ENCODE data around the gene ABCB8.

DNA sequence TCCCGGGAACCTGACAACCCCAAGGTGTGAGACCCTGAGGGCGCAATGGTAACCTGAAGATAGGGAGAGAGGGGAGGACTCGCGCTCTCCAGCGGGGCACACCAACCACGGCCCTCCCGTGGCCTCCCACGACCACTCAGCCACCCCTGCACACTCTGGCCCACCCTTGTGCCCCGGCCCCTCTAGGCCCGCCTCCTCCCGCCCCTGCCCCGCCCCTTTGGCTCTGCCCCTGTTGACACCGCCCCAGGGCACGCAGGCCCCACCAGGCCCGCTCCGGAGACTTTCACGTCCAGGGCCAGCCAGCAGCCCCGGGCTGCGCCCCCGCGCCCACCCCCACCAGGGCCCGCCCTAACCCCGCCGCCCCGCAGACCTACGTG is 14.9 kb upstream of the ABCB8 start:
- TF ChIP-seq, protein P1, sequence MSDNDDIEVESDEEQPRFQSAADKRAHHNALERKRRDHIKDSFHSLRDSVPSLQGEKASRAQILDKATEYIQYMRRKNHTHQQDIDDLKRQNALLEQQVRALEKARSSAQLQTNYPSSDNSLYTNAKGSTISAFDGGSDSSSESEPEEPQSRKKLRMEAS (IDR thresholded peaks at IDR 0.05; ENCODE audit: low read depth): no peak
- TF ChIP-seq, protein P2, sequence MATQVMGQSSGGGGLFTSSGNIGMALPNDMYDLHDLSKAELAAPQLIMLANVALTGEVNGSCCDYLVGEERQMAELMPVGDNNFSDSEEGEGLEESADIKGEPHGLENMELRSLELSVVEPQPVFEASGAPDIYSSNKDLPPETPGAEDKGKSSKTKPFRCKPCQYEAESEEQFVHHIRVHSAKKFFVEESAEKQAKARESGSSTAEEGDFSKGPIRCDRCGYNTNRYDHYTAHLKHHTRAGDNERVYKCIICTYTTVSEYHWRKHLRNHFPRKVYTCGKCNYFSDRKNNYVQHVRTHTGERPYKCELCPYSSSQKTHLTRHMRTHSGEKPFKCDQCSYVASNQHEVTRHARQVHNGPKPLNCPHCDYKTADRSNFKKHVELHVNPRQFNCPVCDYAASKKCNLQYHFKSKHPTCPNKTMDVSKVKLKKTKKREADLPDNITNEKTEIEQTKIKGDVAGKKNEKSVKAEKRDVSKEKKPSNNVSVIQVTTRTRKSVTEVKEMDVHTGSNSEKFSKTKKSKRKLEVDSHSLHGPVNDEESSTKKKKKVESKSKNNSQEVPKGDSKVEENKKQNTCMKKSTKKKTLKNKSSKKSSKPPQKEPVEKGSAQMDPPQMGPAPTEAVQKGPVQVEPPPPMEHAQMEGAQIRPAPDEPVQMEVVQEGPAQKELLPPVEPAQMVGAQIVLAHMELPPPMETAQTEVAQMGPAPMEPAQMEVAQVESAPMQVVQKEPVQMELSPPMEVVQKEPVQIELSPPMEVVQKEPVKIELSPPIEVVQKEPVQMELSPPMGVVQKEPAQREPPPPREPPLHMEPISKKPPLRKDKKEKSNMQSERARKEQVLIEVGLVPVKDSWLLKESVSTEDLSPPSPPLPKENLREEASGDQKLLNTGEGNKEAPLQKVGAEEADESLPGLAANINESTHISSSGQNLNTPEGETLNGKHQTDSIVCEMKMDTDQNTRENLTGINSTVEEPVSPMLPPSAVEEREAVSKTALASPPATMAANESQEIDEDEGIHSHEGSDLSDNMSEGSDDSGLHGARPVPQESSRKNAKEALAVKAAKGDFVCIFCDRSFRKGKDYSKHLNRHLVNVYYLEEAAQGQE (IDR thresholded peaks at IDR 0.05; ENCODE audit: low read depth, low read length): no peak
- TF ChIP-seq, protein P3, sequence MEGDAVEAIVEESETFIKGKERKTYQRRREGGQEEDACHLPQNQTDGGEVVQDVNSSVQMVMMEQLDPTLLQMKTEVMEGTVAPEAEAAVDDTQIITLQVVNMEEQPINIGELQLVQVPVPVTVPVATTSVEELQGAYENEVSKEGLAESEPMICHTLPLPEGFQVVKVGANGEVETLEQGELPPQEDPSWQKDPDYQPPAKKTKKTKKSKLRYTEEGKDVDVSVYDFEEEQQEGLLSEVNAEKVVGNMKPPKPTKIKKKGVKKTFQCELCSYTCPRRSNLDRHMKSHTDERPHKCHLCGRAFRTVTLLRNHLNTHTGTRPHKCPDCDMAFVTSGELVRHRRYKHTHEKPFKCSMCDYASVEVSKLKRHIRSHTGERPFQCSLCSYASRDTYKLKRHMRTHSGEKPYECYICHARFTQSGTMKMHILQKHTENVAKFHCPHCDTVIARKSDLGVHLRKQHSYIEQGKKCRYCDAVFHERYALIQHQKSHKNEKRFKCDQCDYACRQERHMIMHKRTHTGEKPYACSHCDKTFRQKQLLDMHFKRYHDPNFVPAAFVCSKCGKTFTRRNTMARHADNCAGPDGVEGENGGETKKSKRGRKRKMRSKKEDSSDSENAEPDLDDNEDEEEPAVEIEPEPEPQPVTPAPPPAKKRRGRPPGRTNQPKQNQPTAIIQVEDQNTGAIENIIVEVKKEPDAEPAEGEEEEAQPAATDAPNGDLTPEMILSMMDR (IDR thresholded peaks at IDR 0.05): no peak
- no peak for TF ChIP-seq TAF1 (IDR thresholded peaks at IDR 0.05; ENCODE audit: borderline replicate concordance, low read depth, low read length)
- no peak for TF ChIP-seq ELF1 (IDR thresholded peaks at IDR 0.05)
- no peak for TF ChIP-seq EP300 (IDR thresholded peaks at IDR 0.05; ENCODE audit: borderline replicate concordance in 1 of 2, low read depth in 1 of 2, low read length in 1 of 2)
- TF ChIP-seq, protein P4, sequence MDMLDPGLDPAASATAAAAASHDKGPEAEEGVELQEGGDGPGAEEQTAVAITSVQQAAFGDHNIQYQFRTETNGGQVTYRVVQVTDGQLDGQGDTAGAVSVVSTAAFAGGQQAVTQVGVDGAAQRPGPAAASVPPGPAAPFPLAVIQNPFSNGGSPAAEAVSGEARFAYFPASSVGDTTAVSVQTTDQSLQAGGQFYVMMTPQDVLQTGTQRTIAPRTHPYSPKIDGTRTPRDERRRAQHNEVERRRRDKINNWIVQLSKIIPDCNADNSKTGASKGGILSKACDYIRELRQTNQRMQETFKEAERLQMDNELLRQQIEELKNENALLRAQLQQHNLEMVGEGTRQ (IDR thresholded peaks at IDR 0.05; ENCODE audit: borderline replicate concordance, low read depth, low read length): no peak
- TF ChIP-seq YY1 (IDR thresholded peaks at IDR 0.05; ENCODE audit: low read depth): no peak
- no peak for TF ChIP-seq FOSL2 (IDR thresholded peaks at IDR 0.05; ENCODE audit: borderline replicate concordance, low read depth)
- no peak for TF ChIP-seq RAD21 (IDR thresholded peaks at IDR 0.05; ENCODE audit: low read length)
- no peak for TF ChIP-seq TEAD4 (IDR thresholded peaks at IDR 0.05; ENCODE audit: borderline replicate concordance, insufficient read depth)
- TF ChIP-seq FOXM1 (IDR thresholded peaks at IDR 0.05; ENCODE audit: low read depth): no peak
- TF ChIP-seq MEF2A (IDR thresholded peaks at IDR 0.05; ENCODE audit: borderline replicate concordance, low read depth): no peak
- TF ChIP-seq RCOR1 (IDR thresholded peaks at IDR 0.05; ENCODE audit: low read length): no peak

All from SK-N-SH (cell line).